A673 (cell line): Measurements from ENCODE around the gene COL11A1. TPM values are rescaled to one million over a fixed set of nuclear protein-coding genes. Genes with fewer than 3 reads are reported as not detected.

Experiments used
- BruUV-seq: library from RNA; stranded (reverse); fragments of 400-500 nt; replicated peaks from 2 replicates; lab custom pipeline; 2021; lab: Mats Ljungman, UMichigan
- CTCF ChIA-PET: fragments of 300-600 bp; sonication (Branson Sonifier 250); formaldehyde crosslinking; loops from one replicate; lab custom pipeline; 2022; ENCODE audit warnings: antibody characterized with exemption; lab: Charles Lee
- POLR2A ChIA-PET: fragments of 300-600 bp; sonication (Branson Sonifier 250); formaldehyde crosslinking; loops from one replicate; lab custom pipeline; 2022; ENCODE audit warnings: antibody characterized with exemption; ENCODE audit not compliant: low non-redundant PET; lab: Charles Lee
- DNase-seq: peaks from one replicate; pipeline ENCODE4 v3.0.0-alpha.2; 2015; ENCODE audit warnings: low spot score
- H3K27ac ChIP-seq: fragments of 200-600 bp; sonication (generic); 2 replicates; pipeline ENCODE4 v1.5.1; 2016; ENCODE audit warnings: mixed run types, low read depth, mild to moderate bottlenecking, mixed read lengths, antibody characterized with exemption, low read length; ENCODE audit not compliant: poor library complexity, severe bottlenecking
- H3K27me3 ChIP-seq: fragments of 200-600 bp; sonication (generic); replicated peaks from 2 replicates; pipeline ENCODE4 v1.6.1; 2017; ENCODE audit warnings: mixed run types, low read depth, mild to moderate bottlenecking, mixed read lengths, antibody characterized with exemption, low read length; ENCODE audit not compliant: insufficient read depth, poor library complexity
- H3K36me3 ChIP-seq: fragments of 200-600 bp; sonication (generic); 2 replicates; pipeline ENCODE4 v1.6.1; 2016; ENCODE audit warnings: mixed run types, mild to moderate bottlenecking, mixed read lengths, antibody characterized with exemption, low read length; ENCODE audit not compliant: insufficient read depth, poor library complexity, severe bottlenecking
- H3K4me1 ChIP-seq: fragments of 200-600 bp; sonication (generic); 2 replicates; pipeline ENCODE4 v1.6.1; 2017; ENCODE audit warnings: mixed run types, mild to moderate bottlenecking, mixed read lengths, antibody characterized with exemption, low read length; ENCODE audit not compliant: insufficient read depth, poor library complexity, severe bottlenecking
- H3K4me3 ChIP-seq: fragments of 200-600 bp; sonication (generic); 2 replicates; pipeline ENCODE4 v1.5.1; 2016; ENCODE audit warnings: low read depth, mixed run types, mild to moderate bottlenecking, mixed read lengths, low read length; ENCODE audit not compliant: poor library complexity, severe bottlenecking
- H3K9me3 ChIP-seq: fragments of 200-600 bp; sonication (generic); 2 replicates; pipeline ENCODE4 v1.6.1; 2016; ENCODE audit warnings: mixed run types, low read depth, mild to moderate bottlenecking, mixed read lengths, antibody characterized with exemption, low read length; ENCODE audit not compliant: poor library complexity, severe bottlenecking
- EZH2 ChIP-seq: fragments of 200-600 bp; sonication (generic); IDR thresholded peaks from 2 replicates; pipeline ENCODE4 v1.6.1; 2017; ENCODE audit warnings: borderline replicate concordance, low read depth, mild to moderate bottlenecking, mixed read lengths, antibody characterized with exemption, low read length; ENCODE audit not compliant: poor library complexity, severe bottlenecking
- intact Hi-C: fragments of 100-400 bp; cut with micrococcal nuclease; formaldehyde crosslinking; loops from one replicate; pipeline ENCODE4 v1.10.0; 2022; ENCODE audit not compliant: unreplicated experiment
- total RNA-seq: library from RNA; stranded (reverse); gene quantifications from 2 replicates; pipeline ENCODE4 v1.2.3, GENCODE V29; 2021
- TF ChIP-seq, protein P1 (sequence below): fragments of 300-800, 200-600 bp; sonication (generic); conservative IDR thresholded peaks from 2 replicates; pipeline ENCODE4 v1.5.1; 2017; ENCODE audit warnings: low read depth, mild to moderate bottlenecking, antibody characterized with exemption, low read length, moderate library complexity, mixed read lengths

Gene COL11A1
- total RNA-seq, 1 experiment from 2014 or later: 0.37 TPM

DNA sequence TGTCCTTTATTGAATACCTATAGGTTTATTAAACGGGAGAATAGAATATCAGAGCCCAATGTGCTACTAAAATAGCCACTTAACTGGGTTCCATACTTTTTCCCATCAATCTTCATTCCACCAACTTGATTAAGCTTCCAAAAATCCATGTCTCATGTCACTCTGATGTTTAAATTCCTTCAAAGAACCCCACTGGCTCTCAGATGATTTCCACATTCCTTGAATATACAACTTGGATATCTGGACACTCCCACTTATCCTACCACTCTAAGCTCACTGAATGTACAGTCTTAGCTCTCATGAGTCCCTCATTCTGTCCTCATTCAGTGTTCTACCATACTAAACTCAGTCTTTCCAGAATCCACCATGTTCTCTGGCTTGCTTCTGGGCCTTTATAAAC, 21.1 kb downstream of the COL11A1 start:
- Histone ChIP-seq H3K4me1 (no peaks in the 10 kb centered on the region), H3K27ac (no peak overlapping the region), H3K27me3 (no peaks in the 10 kb centered on the region), H3K9me3 (no peaks in the 10 kb centered on the region), H3K36me3 (no peaks in the 10 kb centered on the region), H3K4me3 (no peak overlapping the region)
- no peak for DNase-seq
- TF ChIP-seq EZH2: no peak
- TF ChIP-seq, protein P1, sequence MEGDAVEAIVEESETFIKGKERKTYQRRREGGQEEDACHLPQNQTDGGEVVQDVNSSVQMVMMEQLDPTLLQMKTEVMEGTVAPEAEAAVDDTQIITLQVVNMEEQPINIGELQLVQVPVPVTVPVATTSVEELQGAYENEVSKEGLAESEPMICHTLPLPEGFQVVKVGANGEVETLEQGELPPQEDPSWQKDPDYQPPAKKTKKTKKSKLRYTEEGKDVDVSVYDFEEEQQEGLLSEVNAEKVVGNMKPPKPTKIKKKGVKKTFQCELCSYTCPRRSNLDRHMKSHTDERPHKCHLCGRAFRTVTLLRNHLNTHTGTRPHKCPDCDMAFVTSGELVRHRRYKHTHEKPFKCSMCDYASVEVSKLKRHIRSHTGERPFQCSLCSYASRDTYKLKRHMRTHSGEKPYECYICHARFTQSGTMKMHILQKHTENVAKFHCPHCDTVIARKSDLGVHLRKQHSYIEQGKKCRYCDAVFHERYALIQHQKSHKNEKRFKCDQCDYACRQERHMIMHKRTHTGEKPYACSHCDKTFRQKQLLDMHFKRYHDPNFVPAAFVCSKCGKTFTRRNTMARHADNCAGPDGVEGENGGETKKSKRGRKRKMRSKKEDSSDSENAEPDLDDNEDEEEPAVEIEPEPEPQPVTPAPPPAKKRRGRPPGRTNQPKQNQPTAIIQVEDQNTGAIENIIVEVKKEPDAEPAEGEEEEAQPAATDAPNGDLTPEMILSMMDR: no peak
- no TSS peak for BruUV-seq
- intact Hi-C loops: no loop called here
- ChIA-PET POLR2A (no interaction called here), CTCF (no interaction called here)

DNA sequence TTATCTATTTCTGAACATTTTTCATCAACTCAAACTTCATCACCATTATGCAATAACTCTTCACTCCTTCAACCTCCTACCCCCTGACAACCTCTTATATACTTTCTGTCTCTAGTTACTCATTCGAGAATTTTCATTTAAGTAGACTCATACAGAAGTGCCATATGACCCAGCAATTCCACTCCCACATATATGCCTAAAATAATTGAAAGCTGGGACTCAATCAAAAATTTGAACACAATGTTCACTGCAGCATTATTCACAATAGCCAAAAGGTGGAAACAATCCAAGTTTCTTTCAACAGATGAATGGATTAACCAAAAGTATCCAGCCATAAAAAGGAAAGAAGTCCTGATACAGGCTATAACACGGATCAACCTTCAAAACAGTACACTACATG, 24.1 kb downstream of the COL11A1 start:
- no peaks in the 10 kb centered on the region for H3K36me3 ChIP-seq
- intact Hi-C loops: no loop called here
- H3K27ac ChIP-seq: no peak overlapping the region
- ChIA-PET POLR2A (no interaction called here), CTCF (no interaction called here)
- BruUV-seq: no TSS peak
- no peak overlapping the region for H3K4me3 ChIP-seq
- no peak for DNase-seq
- no peaks in the 10 kb centered on the region for H3K9me3 ChIP-seq
- H3K27me3 ChIP-seq: no peaks in the 10 kb centered on the region
- TF ChIP-seq, protein P1: no peak
- TF ChIP-seq EZH2: no peak
- no peaks in the 10 kb centered on the region for H3K4me1 ChIP-seq

DNA sequence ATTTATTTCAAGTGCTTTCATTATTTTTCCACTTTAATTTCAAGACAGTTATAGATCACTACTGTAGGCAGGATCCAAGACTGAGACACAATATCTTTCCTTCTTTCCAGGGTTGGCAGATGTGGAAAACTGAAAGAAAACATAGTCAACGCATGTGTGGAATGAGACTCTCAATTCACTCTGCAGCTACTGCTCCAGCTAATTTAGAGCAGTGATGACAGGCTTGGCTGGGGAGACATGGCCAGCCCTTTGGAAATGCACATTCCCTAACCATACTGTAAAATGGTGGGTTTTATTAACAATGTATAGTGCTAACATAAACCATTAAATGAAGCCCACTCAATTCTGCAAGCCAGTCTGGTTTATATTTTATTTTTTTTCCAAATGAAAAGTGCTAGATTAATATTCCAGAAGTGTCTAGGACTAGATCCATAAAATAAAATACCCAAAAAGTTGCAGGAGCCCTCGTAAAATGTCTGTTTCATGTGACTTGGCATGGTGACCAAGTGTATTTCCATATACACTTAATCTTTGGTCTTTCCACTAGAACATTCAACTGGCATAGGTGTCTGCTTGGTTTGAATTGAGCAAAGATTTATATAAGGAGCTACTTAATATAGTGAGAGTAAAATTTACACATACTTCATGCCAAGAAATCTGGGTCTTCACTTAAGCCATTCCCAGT, 32.9 kb downstream of the COL11A1 start:
- Histone ChIP-seq H3K9me3 (no peaks in the 10 kb centered on the region), H3K4me3 (no peak overlapping the region), H3K36me3 (no peaks in the 10 kb centered on the region), H3K27me3 (no peaks in the 10 kb centered on the region), H3K4me1 (no peaks in the 10 kb centered on the region), H3K27ac (no peak overlapping the region)
- no peak for TF ChIP-seq EZH2
- TF ChIP-seq, protein P1: no peak
- intact Hi-C loops: no loop called here
- ChIA-PET CTCF (no interaction called here), POLR2A (no interaction called here)
- no peak for DNase-seq
- no TSS peak for BruUV-seq
